B cell (primary cell): Measurements from ENCODE around the gene DNAJA4. TPM values are rescaled to one million over a fixed set of nuclear protein-coding genes. Genes with fewer than 3 reads are reported as not detected.

Source experiments
- ATAC-seq: fragments of 200-7000 bp; cut with Tn5 transposase; one replicate; pipeline ENCODE4 v1.10.0; 2021; ENCODE audit warnings: low read depth, mild to moderate bottlenecking, moderate number of reproducible peaks, moderate library complexity
- CTCF ChIA-PET: fragments of 350-600 bp; sonication (Branson Sonifier 250); formaldehyde crosslinking; loops from one replicate; lab custom pipeline; 2021; ENCODE audit warnings: antibody characterized with exemption, inconsistent platforms; lab: Charles Lee
- POLR2A ChIA-PET: fragments of 350-600 bp; sonication (Branson Sonifier 250); formaldehyde crosslinking; loops from one replicate; lab custom pipeline; 2021; ENCODE audit warnings: antibody characterized with exemption; lab: Charles Lee
- DNase-seq: peaks from one replicate; pipeline ENCODE4 v3.0.0; 2013
- H2AFZ ChIP-seq: 2 replicates; pipeline ENCODE4 v1.6.1; 2012; ENCODE audit warnings: mild to moderate bottlenecking, low read depth, low read length; ENCODE audit not compliant: insufficient read depth, poor library complexity, severe bottlenecking
- H3K27ac ChIP-seq, 2 donors: 1 replicate in 1 of 2; 2 replicates in 1 of 2; pipeline ENCODE4 v1.5.1; 2012 to 2013; ENCODE audit warnings: low read length in 2 of 2, mild to moderate bottlenecking in 2 of 2, moderate library complexity in 1 of 2
- H3K27me3 ChIP-seq, 4 experiments: fragments of 200-600 bp in 1 of 4; sonication (generic) in 1 of 4; replicated peaks in 1 of 4; 1 replicate in 2 of 4; 2 replicates in 2 of 4; pipeline versions ENCODE4 v1.6.1 to v1.7.0; 2013 to 2016; ENCODE audit warnings: low read length in 3 of 4, mild to moderate bottlenecking in 2 of 4, mixed read lengths in 1 of 4, moderate library complexity in 1 of 4; ENCODE audit not compliant: insufficient read depth in 4 of 4, control insufficient read depth in 3 of 4; ENCODE audit errors: control extremely low read depth in 1 of 4
- H3K36me3 ChIP-seq, 2 experiments: replicated peaks in 1 of 2; 1 replicate in 1 of 2; 2 replicates in 1 of 2; pipeline versions ENCODE4 v1.6.1 to v1.7.1; 2013; ENCODE audit warnings: low read length in 1 of 2; ENCODE audit not compliant: insufficient read depth in 2 of 2, control insufficient read depth in 1 of 2; ENCODE audit errors: control extremely low read depth in 1 of 2, extremely low read depth in 1 of 2
- H3K4me1 ChIP-seq, 2 donors: fragments of 200-600 bp in 1 of 2; sonication (generic) in 1 of 2; 1 replicate in 1 of 2; 2 replicates in 1 of 2; pipeline versions ENCODE4 v1.5.1 to v1.6.1; 2013 to 2017; ENCODE audit warnings: low read length in 2 of 2; ENCODE audit not compliant: control insufficient read depth in 2 of 2, insufficient read depth in 2 of 2
- H3K4me2 ChIP-seq: replicated peaks from 2 replicates; pipeline ENCODE3; 2012; ENCODE audit warnings: mild to moderate bottlenecking, low read depth, low read length; ENCODE audit not compliant: poor library complexity, severe bottlenecking
- H3K4me3 ChIP-seq, 5 experiments: fragments of 200-600 bp in 1 of 5; sonication (generic) in 1 of 5; 1 replicate in 3 of 5; 2 replicates in 2 of 5; pipeline versions ENCODE4 v1.5.1 to v1.7.0; 2011 to 2016; ENCODE audit warnings: low read length in 4 of 5, mild to moderate bottlenecking in 4 of 5, low read depth in 2 of 5, control low read depth in 1 of 5, moderate library complexity in 1 of 5; ENCODE audit not compliant: insufficient read depth in 1 of 5; ENCODE audit errors: control extremely low read depth in 1 of 5, extremely low read depth in 1 of 5
- H3K79me2 ChIP-seq: fragments of 200-600 bp; sonication (generic); one replicate; pipeline ENCODE4 v1.6.0; 2016; ENCODE audit warnings: low read length; ENCODE audit not compliant: control insufficient read depth, insufficient read depth
- H3K9ac ChIP-seq: fragments of 200-600 bp; sonication (generic); 2 replicates; pipeline ENCODE4 v1.6.1; 2017; ENCODE audit warnings: mild to moderate bottlenecking, low read length, moderate library complexity
- H3K9me3 ChIP-seq, 3 donors: one replicate each; pipeline versions ENCODE4 v1.6.1 to v1.7.1; 2013; ENCODE audit warnings: low read length in 2 of 3; ENCODE audit not compliant: control insufficient read depth in 2 of 3, insufficient read depth in 1 of 3; ENCODE audit errors: control extremely low read depth in 1 of 3
- H4K20me1 ChIP-seq: 2 replicates; pipeline ENCODE4 v1.6.0; 2012; ENCODE audit warnings: mild to moderate bottlenecking, low read length; ENCODE audit not compliant: insufficient read depth, control insufficient read depth, poor library complexity, severe bottlenecking
- H3K27ac Mint-ChIP-seq: one replicate; pipeline ENCODE4 v1.8.0; 2021; ENCODE audit warnings: mixed read lengths
- H3K27me3 Mint-ChIP-seq: one replicate; pipeline ENCODE4 v1.8.0; 2021; ENCODE audit warnings: mixed read lengths
- H3K4me1 Mint-ChIP-seq: one replicate; pipeline ENCODE4 v1.8.0; 2021; ENCODE audit warnings: mixed read lengths
- H3K4me3 Mint-ChIP-seq: one replicate; pipeline ENCODE4 v1.8.0; 2021; ENCODE audit warnings: mixed read lengths
- H3K9me3 Mint-ChIP-seq: one replicate; pipeline ENCODE4 v1.8.0; 2022; ENCODE audit warnings: mixed read lengths; ENCODE audit not compliant: insufficient read depth
- CTCF ChIP-seq: fragments of 200-600 bp; IDR thresholded peaks from one replicate; pipeline ENCODE4 v1.8.0; 2022; ENCODE audit warnings: antibody characterized with exemption, mild to moderate bottlenecking
- EZH2 ChIP-seq: IDR thresholded peaks from 2 replicates; pipeline ENCODE4 v1.6.1; 2012; ENCODE audit warnings: borderline replicate concordance, low read depth, mild to moderate bottlenecking, moderate library complexity, low read length; ENCODE audit not compliant: insufficient read depth, poor library complexity, severe bottlenecking
- WGBS: methylation state at CpG from one replicate; pipeline ENCODE4 v1.1.5; 2013; ENCODE audit warnings: missing lambda C conversion rate; ENCODE audit not compliant: insufficient coverage; 5-methylcytosine and 5-hydroxymethylcytosine counted together
- intact Hi-C: fragments of 100-400 bp; cut with micrococcal nuclease; formaldehyde crosslinking; loops from one replicate; pipeline ENCODE4 v1.10.0; 2022
- polyA plus RNA-seq: library from polyadenylated mRNA; depleted of rRNA; stranded (reverse); fragments of >200 nt; gene quantifications from 2 replicates; pipeline ENCODE4 v1.2.3, GENCODE V29; 2012
- total RNA-seq, 2 donors: library from RNA; stranded (reverse); fragments of 120-200 nt in 1 of 2; gene quantifications; 1 replicate in 1 of 2; 2 replicates in 1 of 2; pipeline versions ENCODE4 v1.2.3 to v1.2.4, GENCODE V29; 2013 to 2022

Gene DNAJA4
- total and polyA plus RNA-seq, 2 donors (not counting 1 experiment from before 2014, with no cell fraction given), result 13.2 to 20.0 TPM

GRCh38 chr15:78316283-78317083, 52.1 kb downstream of the DNAJA4 start:
- Histone ChIP-seq H3K4me2 (no peak overlapping the region), H3K9ac (no peak overlapping the region)
- no peak overlapping the region for H3K4me3 Mint-ChIP-seq

More at GRCh38 chr15:78316283-78317083, 52.1 kb downstream of the DNAJA4 start:
- TF ChIP-seq CTCF (no peak), EZH2 (no peak)
- H3K27ac Mint-ChIP-seq, result no peak overlapping the region
- Histone ChIP-seq H3K4me3 (no peak overlapping the region), H2AFZ (no peak overlapping the region), H3K27ac (no peak overlapping the region), H3K36me3 (no peaks in the 10 kb centered on the region), H3K79me2 (no peaks in the 10 kb centered on the region), H3K4me1 (no peaks in the 10 kb centered on the region), H3K27me3 (no peaks in the 10 kb centered on the region), H4K20me1 (no peaks in the 10 kb centered on the region), H3K9me3 (no peaks in the 10 kb centered on the region)
- H3K4me1 Mint-ChIP-seq, result no peaks in the 10 kb centered on the region
- CTCF ChIA-PET, result no interaction called here
- DNase-seq, result no peak
- WGBS, result 90% methylated on average over 14 of the region's 17 CpGs
- H3K9me3 Mint-ChIP-seq, result no peaks in the 10 kb centered on the region
- POLR2A ChIA-PET, result no interaction called here
- no peak for ATAC-seq
- H3K27me3 Mint-ChIP-seq, result no peaks in the 10 kb centered on the region
- intact Hi-C loops, result no loop called here
